K562 (cell line): ENCODE measurements around the gene SCGB1C2. TPM values are rescaled to one million over a fixed set of nuclear protein-coding genes. Genes with fewer than 3 reads are reported as not detected.

ENCODE experiments used
- polyA plus RNA-seq, 8 experiments: library from polyadenylated mRNA; depleted of rRNA in 4 of 8; stranded (reverse) in 5 of 8; unstranded in 3 of 8; fragments of >200 nt; fragmentation: Nextera tagmentation in 2 of 8; fragmentation: Illumina TruSeq in 1 of 8; extraction: Ambion mirVana in 2 of 8; extraction: Trizol in 1 of 8; gene quantifications; 2 replicates each; pipeline versions ENCODE4 v1.2.1 to v1.2.3, GENCODE V29; 2011 to 2014; ENCODE audit warnings: inconsistent platforms in 1 of 8, missing spikeins in 1 of 8
- small RNA-seq: library from RNA; depleted of rRNA; stranded (forward); fragments of <200 nt; gene quantifications from one replicate; pipeline ENCODE3, GENCODE V24; 2014
- total RNA-seq, 7 experiments: library from RNA; depleted of rRNA in 6 of 7; stranded (reverse); fragments of >200 nt in 6 of 7; fragmentation: Illumina TruSeq in 2 of 7; extraction: Trizol in 2 of 7; gene quantifications; 2 replicates each; pipeline versions ENCODE4 v1.2.1 to v1.2.3, GENCODE V29; 2011 to 2021; ENCODE audit warnings: low replicate concordance in 1 of 7

SCGB1C2 gene
- total and polyA plus RNA-seq, 9 of the 15 experiments (the other 6 are each of a cell fraction or from before 2014, with no cell fraction given), result not detected

Small RNAs within 50 kb of the gene (small RNA-seq; reads per million reads assigned to genes)
- not detected for gene RF00026

Other genes starting within 250 kb of the SCGB1C2 start
- not detected in 2 replicates for gene DOC2B, start 44.1 kb downstream of the SCGB1C2 start, total RNA-seq (2014; rRNA removed)
- not detected in 2 replicates for gene DOC2B, start 44.1 kb downstream of the SCGB1C2 start, total RNA-seq (2014; rRNA removed; fragmentation: Illumina TruSeq; extraction: Trizol)
- not detected in 2 replicates for gene DOC2B, start 44.1 kb downstream of the SCGB1C2 start, total RNA-seq (2015; rRNA removed; fragmentation: Illumina TruSeq; extraction: Trizol)
- gene DOC2B, start 44.1 kb downstream of the SCGB1C2 start, total RNA-seq (2021), result 0.02 TPM in 1 of 2 replicates, not detected in the other
- gene DOC2B, start 44.1 kb downstream of the SCGB1C2 start, polyA plus RNA-seq (2011; rRNA removed), result not detected in 2 replicates
- gene DOC2B, start 44.1 kb downstream of the SCGB1C2 start, polyA plus RNA-seq (2014; fragmentation: Illumina TruSeq; extraction: Trizol), result not detected in 2 replicates
- gene DOC2B, start 44.1 kb downstream of the SCGB1C2 start, polyA plus RNA-seq (2014; fragmentation: Nextera tagmentation; extraction: Ambion mirVana), result not detected
- not detected in 2 replicates for gene DOC2B, start 44.1 kb downstream of the SCGB1C2 start, polyA plus RNA-seq (2014; rRNA removed)
- gene RPH3AL, start 215.2 kb downstream of the SCGB1C2 start, total RNA-seq (2014; rRNA removed), result 0.86 and 1.2 TPM in 2 replicates
- 0.25 and 0.93 TPM in 2 replicates for gene RPH3AL, start 215.2 kb downstream of the SCGB1C2 start, total RNA-seq (2014; rRNA removed; fragmentation: Illumina TruSeq; extraction: Trizol)
- gene RPH3AL, start 215.2 kb downstream of the SCGB1C2 start, total RNA-seq (2015; rRNA removed; fragmentation: Illumina TruSeq; extraction: Trizol), result 0.29 and 0.38 TPM in 2 replicates
- gene RPH3AL, start 215.2 kb downstream of the SCGB1C2 start, total RNA-seq (2021), result 1.7 and 2.3 TPM in 2 replicates
- gene RPH3AL, start 215.2 kb downstream of the SCGB1C2 start, polyA plus RNA-seq (2011; rRNA removed), result 0.45 and 0.52 TPM in 2 replicates
- gene RPH3AL, start 215.2 kb downstream of the SCGB1C2 start, polyA plus RNA-seq (2014; fragmentation: Illumina TruSeq; extraction: Trizol), result 0.39 and 0.76 TPM in 2 replicates
- under 1 TPM; 0.18 to 0.20 TPM for gene RPH3AL, start 215.2 kb downstream of the SCGB1C2 start, polyA plus RNA-seq (2014; fragmentation: Nextera tagmentation; extraction: Ambion mirVana)
- 0.64 and 1.6 TPM in 2 replicates for gene RPH3AL, start 215.2 kb downstream of the SCGB1C2 start, polyA plus RNA-seq (2014; rRNA removed)